ENCODE measurements around the gene SLC46A1.

The SLC46A1 gene

DNA sequence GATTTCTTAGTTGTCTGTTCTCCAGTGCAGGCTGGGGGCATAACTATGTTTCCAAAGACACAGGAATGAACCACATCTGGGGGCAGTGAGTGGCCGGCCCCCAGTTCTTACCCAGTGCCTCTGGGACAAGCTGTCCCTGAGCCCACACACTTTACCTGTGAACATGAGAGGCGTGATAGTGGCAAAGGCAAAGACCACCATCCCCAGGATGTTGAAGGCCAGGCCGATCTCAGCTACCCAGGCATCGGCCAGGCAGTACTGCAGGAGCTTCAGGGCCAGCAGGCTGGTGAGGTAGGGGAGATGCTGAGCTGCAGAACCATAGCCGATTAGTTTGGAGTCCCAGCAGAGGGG, 1.6 kb downstream of the SLC46A1 start:
- DNase-seq: no peak

DNA sequence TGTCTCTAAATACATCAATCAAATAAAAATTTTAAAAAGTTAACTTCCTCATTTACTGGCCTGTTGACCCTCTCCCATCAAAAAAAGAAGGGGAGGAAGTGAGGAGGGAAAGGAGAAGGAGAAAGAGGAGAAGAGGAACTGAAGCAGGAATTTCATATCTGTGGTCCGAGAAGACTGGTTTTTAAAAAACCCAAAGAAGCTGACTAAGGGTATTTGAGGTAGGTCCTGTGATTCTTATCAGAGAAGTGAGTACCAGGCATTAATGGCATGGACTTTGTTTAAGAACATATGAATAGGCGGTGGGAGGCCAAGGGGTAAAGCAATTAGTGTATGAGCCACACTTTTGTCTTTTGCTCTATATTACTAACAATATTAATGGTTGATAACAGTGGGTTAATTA, 2.0 kb downstream of the SLC46A1 start:
- DNase-seq: no peak

DNA sequence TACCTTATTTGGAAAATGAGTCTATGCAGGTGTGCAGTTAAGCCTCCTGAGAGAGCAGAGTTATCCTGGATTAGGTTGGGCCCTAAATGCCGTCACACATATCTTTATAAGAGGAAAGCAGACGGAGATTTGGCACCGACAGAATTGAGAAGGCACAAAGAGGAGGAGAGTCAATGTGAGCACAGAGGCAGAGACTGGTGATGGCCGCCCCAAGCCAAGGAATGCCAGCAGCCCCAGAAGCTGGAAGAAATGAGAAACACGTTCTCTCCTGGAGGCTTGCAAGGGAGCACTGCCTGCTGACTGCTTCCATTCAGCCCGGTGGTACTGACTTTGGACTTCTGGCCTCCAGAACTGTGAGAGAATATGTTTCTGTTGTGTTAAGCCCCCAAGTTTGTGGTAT, 3.2 kb downstream of the SLC46A1 start:
- no peak for DNase-seq

DNA sequence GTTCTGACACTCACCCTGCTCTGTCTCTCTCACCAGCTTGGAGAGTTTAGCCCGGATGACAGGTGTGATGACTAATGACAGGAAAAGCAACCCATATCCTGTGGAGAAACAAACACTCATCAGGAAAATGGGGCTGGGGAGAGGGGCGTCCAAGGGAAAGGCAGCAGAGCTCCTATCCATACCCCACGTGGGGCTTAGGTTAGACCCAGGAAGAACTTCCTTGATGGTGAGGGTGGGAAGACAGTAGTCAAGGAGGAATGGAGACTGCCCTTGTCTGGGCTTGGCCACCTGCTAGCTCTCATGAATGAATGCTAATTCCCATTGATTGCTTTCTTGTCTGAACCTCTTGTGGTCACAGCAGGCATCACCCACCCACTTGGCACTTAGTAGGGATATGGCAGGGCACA, 3.8 kb downstream of the SLC46A1 start:
- DNase-seq: no peak

DNA sequence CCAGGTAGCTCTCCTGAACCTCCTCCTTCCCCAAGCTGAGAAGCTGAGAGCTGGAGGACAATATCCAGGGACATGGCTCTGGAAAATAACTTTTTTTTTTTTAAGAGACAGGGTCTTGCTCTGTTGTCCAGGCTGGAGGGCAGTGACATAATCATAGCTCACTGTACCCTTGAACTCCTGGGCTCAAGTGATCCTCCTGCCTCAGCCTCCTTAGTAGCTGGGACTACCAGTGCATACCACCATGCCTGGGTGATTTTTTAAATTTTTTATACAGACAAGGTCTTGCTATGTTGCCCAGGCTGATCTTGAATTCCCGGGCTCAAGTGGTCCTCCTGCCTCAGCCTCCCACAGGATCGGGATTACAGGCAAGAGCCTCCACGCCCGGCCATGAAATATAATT, 6.2 kb downstream of the SLC46A1 start:
- no peak for DNase-seq

- no peak for DNase-seq
Observed at GRCh38 chr17:28398280-28398981, 7.6 kb downstream of the SLC46A1 start.

DNA sequence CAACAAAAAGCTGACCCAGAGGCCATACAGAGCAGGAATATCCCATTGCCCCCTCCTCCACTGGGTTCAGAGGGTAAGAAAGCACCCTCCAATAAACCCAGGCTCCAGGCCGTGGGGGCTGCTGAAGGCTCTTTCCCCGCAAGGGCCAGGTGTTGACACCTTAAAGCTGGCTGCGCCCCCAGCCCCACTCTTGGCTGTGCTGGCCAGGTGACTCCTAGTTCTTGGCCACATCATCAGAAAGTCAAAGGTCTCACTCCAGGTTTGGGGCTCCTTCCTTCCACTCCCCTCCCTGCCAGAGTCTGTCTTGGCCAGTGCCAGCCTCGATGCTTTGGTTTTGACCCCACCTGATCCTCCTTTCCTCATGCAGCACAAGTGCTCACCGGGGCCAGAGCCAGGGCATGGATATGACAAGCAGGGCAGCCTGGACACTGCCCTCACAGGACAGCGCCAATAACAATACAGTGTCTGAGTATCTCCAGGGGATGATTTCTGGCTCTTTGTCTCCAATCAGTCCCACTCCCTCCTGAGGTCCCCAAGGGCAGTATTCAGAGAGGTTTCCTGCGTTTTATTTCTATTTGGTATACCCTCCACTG, 8.2 kb downstream of the SLC46A1 start:
- DNase-seq: no peak

DNA sequence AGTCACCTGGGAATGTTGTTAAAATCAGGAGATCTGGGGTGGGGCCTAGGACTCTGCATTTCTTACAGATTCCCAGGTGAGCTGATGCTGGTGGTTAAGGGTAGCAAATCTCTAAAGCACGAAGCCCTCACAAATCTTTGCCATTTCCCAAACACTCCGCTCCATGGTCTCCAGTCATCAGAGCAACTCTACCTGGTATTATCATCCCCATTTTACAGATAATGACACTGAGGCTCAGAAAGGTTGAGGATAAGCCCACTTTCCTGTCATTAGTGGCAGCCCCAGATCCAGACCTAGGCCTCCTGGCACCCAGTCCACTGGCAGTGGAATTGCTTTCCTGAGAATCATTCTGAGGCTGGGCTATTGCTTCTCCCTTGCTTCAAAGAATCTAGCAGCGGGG, 8.7 kb downstream of the SLC46A1 start:
- no peak for DNase-seq

DNA sequence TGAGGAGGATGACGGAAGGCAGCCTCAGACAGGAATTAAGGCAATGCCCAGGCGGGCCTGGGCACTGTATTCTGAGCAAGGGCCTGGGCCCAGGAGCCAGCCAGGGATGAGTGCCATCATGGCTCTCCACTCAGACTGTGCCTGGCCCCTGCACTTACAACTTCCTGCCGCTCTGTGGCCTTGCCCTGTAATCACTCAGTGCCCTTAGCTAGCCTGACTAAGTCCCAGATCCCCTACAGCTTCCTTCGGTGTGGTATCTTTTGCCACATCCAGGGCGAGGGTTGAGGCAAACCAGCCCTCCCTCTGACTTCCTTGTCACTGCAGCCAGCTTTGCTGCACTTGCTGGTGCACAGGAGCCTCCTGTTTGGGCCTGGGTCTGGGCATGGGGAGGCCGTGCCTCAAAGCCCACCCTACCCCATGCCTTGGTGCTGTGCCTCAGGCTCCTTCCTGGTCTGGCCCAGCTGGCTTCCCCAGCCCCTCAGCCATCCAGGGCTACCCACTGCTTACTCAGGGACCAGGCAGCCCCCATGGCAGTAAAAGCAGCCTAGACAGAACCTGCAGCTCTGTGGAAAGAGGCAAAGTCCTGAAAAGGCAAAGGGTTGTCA, 9.3 kb downstream of the SLC46A1 start:
- DNase-seq: no peak

GRCh38 chr17:28395968-28396367, 10.0 kb downstream of the SLC46A1 start:
- no peak for DNase-seq

- DNase-seq: no peak
Observed at GRCh38 chr17:28395426-28395825, 10.6 kb downstream of the SLC46A1 start.

- no peak for DNase-seq
Observed at GRCh38 chr17:28394337-28395116, 11.5 kb downstream of the SLC46A1 start.

DNA sequence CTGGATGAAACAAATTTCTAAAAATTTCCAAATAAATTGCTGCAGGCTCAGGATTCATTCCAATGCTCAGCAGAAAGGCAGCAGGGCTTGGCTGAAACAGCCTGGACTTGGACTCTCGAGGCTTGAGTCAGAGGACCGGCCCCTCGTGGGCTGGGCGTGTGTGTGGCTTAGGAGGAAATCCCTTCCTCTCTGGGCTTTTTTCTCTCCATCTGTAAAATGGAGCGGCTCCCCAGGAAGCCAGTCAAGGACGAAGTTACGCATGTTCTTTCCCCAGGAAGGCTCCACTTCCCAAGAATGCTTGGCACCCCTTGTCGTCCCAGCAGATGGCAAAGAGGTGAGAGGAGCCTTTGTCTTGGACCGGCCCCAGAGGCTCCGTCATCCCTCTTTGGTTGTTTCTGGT, 13.5 kb downstream of the SLC46A1 start:
- no peak for DNase-seq

- no peak for DNase-seq
Observed at GRCh38 chr17:28391401-28391800, 14.6 kb downstream of the SLC46A1 start.

DNA sequence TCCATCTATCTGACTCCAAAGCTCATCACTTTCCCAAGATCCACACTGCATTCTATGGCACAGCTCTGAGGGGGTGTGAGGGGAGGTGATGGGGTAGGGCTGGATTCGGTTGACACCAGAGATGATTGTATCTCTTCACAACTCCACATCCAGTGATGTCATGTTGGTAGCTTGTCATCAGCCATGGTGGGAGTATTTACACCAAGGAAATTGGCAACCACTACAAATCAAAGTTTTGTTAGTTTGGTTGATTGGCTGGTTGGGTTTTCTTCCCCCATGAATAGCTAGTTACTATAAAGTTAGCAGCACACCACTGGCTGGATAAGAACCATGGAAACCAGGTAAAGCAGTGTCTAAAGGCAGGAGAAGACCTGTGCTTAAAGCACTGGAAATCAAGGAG, 15.0 kb downstream of the SLC46A1 start:
- no peak for DNase-seq

DNA sequence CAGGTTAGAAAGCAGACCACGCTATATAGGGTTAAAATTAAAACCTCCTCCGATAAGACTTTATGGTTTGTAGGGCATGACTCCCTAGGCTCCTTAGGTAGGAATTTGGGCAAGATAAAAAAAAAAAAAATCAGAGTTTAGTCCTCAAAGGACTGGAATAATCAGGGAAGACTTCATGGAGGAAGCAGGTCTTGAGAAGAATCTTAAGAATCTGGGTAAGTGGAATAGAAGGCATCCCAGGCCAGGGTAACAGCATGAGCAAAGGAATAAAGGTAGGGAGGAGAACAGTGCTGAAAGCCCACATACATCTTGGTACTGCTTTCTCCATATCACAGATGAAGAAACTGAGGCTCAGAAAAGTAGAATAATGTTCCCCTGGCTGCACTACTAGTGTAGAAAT, 15.4 kb downstream of the SLC46A1 start:
- DNase-seq: no peak

- DNase-seq: no peak
Observed at GRCh38 chr17:28390141-28390540, 15.9 kb downstream of the SLC46A1 start.

GRCh38 chr17:28388106-28388505, 17.9 kb downstream of the SLC46A1 start:
- DNase-seq: no peak

DNA sequence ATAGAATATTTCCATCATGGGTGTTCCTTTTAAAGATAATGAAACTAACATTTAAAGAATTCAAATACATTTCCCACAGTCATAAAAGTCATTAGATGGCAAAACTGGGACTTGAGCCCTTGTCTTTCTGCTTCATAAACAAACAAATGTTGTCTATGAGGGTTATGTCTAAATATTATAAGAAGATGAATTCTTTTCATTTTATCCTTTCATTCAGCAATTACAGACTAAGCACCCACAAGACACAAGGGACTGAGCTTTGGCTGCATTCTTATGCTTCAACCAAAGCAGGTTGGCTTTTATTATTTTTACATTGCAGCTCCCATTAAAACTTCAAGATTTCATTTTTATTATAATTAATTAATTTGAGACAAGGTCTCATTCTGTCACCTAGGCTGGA, 19.6 kb downstream of the SLC46A1 start:
- DNase-seq: no peak

DNA sequence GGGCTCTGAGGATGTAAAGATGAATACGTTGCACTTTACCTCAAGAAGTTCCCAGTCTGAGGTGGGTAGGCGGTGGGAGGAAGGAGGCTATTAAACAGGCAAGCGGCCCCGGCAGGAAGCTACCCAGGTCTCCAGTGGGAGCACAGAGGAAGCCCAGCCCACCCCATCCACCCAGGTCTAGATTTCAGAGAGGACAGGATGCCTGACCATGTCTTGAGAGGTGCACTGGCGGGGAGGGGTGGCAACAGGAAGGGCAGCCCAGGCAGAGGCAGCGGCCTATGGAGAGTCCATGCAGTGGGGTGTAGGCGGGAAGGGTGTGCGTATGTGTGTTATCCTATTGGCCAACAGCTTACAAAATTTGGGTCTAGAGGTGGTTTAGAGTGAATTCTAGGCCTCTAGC, 20.6 kb downstream of the SLC46A1 start:
- no peak for DNase-seq

DNA sequence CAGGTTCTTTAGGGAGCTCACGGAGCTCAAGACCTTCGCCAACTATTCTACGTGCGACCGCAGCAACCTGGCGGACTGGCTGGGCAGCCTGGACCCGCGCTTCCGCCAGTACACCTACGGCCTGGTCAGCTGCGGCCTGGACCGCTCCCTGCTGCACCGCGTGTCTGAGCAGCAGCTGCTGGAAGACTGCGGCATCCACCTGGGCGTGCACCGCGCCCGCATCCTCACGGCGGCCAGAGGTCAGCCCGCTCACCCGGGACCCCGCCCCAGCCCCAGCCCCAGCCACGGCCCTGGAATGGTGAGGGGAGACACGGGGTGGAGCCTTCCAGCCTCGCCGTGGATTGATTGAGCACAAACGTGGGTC, 21.0 kb downstream of the SLC46A1 start:
- DNase-seq: no peak

DNA sequence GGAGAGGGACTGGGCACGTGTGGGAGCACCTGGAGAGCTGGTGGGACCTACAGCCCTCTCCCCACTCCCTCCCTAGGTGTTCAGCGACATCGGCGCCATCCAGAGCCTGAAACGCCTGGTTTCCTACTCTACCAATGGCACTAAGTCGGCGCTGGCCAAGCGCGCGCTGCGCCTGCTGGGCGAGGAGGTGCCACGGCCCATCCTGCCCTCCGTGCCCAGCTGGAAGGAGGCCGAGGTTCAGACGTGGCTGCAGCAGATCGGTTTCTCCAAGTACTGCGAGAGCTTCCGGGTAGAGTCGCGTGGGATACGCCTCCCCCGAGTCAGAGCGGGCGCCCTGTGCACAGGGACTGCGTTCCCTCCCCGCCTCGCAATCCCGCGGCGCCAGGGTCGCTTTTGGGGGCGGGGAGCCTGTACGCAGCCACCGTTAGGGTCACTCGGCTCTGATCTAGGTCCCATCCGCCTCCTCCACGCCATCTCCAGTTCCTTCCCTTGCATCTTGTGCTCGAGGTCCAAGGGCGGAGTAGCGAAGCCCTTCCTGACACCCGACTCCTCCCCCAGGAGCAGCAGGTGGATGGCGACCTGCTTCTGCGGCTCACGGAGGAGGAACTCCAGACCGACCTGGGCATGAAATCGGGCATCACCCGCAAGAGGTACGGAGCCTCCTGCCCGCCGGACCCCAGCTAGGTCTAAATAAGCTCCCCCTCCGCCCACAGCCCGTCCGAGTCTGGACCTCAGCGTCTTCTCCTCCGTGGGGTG, 21.6 kb downstream of the SLC46A1 start:
- DNase-seq: peak in 1 of 56 donors; percentile 13

Measured in amygdala (tissue), 56 donors.